GM21825 (cell line): ENCODE results near the gene CCDC88C.
"Not testable (repeated sequence)": the region's sequence is repeated elsewhere in the genome, so short reads cannot be mapped to it uniquely, and the experiment has no call there.

ENCODE experiments used
- ATAC-seq: cut with Tn5 transposase; IDR thresholded peaks from one replicate; pipeline ENCODE4 v1.9.1; 2021; ENCODE audit warnings: mild to moderate bottlenecking, moderate library complexity; ENCODE audit not compliant: unreplicated experiment

The CCDC88C gene

DNA sequence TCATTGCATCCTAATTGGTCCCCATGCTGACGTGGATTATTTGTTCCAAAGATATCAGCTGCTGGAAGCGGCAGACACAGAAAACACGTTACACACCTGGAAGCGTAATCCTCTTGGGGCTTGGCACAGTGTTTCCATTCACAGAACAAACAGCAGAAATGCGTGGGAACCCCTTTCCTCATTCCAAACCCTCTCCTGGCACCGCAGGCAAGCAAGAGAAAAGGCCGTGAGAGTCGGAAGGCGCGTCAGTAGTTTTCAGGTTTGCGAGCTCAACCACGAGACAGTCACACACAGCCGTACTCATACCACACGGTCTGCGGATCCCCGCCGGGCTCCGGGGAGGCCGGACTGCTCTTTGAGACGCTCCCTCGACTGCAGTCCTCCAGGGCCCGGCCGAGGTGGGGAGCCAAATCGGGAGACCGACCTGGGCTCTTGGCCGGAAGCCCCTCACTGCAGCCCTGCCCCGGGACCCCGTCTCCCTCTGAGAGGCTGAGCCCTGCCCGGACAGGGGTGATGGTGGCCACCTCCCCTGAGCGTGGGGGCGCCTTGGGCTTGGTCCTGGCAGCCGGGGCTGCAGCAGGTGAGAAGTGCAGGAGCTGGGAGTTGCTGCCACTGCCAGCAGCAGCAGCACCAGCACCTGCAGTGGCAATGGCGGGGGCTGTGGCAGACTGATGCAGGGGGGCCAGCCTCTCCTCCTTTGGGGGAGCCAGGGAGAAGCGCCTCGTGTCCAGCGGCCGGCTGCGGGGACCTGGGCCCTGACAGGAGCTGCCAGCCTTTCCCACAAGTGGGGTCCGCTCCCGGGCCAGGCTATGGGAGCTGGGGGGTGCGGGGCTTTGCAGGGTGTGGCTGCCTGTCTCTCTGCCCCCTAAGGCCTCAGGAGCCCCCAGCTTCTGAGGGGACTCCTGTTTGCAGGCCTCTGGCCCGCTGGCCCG, 145.0 kb downstream of the CCDC88C start:
- no peak for ATAC-seq

DNA sequence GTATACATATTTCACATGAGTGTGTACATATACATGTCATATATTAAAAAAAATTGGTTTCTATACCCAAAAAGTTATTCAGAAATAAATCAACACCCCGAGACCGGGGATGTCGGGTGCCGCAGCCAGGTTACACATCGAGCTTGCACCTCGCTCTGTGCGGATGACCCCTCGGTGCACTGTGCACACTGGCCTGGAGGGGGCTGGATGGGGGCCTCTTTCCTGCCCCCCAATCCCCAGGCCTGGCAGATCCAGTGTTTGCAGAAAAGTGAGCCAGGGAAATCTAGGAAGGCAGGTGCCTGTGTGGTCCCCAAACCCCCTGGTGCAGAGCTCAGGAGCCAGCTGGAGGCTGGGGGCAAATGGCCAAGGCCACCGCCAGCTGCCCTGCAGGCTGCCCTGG, 146.0 kb downstream of the CCDC88C start:
- ATAC-seq, result no peak

DNA sequence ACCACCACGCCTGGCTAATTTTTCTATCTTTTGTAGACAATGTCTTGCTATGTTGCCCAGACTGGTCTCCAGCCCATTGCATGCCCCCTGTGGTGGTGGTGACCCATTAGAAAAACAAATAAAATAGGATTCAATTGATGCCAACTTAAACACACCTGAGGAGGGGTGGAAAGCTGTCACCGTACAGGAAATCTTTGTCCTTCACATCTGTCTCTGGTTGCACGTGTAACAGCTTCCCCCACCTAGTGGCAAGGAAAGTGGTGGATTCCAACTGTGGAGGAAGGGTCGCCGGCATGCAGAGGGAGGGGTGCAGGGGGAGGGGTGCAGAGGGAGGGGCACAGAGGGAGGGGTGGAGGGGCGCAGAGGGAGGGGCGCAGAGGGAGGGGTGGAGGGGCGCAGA, 147.0 kb downstream of the CCDC88C start:
- ATAC-seq, result no peak

DNA sequence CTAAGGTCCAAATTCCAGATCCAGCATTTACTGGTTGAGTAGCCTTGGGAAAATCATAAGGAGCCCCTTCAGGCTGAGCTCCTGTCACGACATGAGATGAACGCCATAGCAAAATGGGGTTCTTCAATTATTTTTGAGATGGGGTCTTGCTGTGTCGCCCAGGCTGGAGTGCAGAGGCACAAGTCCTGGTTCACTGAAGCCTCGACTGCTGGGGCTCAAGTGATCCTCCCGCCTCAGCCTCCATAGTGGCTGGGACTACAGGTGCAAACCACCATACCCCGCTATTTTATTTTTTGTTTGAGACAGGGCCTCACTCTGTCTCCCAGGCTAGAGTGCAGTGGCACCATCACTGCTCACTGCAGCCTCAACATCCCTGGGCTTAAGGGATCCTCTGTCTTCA, 147.4 kb downstream of the CCDC88C start:
- no peak for ATAC-seq

DNA sequence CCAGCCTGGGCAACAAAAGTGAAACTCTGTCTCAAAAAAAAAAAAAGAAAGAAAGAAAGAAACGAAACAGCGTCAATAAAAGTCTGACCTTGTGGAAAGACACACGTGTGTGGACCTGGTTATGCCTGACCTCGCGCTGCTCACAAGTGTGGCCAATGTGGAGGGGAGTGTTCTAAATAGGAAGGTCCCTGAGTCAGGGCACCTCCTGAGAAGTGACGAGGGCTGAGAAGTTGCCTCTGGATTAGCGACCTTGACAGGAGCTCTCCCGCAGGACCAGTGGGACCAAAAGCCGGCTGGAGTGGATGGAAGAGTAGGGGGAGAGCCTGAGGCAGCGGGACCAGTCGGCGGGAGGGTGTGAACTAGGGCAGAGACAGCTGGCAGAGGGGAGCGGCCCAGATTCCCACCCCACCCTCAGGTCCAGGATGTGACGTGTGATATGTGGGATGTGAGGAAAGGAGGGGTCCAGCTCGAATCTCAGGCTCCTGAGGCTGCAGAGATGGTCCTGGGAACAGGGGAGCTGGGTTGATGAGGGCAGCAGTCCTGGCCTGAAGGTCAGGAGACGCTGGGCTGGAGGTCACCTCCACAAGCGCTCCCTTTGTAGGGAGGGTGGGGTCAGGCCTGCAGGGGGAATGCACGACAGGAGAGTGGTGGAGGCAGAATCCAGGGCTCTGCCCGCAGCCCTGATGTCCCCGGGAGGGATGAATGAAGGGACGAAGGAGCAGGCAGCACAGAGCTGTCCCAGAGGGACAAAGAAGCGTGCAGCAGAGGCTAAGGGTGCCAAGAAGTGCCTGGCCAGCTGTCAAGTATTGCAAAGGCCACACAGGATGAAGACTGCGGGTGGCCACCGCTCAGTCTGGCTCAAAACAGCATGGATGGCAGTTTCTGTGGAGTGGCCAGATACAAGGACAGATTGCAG, 148.3 kb downstream of the CCDC88C start:
- no peak for ATAC-seq

DNA sequence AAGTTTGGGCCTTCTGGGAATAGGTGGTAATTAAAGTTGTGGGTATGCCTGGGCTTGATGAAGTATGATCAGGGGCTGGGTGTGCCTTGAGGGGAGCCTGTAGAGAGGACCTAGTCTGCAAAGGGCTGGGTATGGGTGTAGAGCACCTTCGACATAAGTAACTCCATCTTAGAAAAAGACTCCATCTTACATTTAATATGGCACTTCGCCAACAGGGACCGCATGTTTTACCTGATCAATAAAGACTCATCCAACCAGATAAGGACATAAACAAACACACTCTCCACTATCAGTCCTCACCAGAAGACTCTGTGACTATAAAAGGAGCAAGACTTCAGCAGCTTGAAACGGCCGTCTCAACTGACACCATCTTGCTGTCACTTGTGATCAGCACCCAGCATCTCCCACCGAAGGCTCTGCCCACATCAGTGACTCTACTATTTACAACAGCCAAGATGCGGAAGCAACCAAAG, 149.6 kb downstream of the CCDC88C start:
- no peak for ATAC-seq

DNA sequence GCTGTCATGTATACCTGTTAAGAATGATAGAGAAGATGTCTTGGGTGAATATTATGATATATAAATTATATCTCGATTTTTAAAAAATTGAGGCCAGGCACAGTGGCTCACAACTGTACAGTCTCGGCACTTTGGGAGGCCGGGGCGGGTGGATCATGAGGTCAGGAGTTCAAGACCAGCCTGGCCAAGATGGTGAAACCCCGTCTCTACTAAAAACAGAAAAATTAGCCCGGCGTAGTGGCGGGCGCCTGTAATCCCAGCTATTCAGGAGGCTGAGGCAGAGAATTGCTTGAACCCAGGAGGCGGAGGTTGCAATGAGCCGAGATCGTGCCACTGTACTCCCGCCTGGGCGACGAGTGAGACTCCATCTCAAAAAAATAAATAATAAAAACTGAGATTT, 151.3 kb downstream of the CCDC88C start:
- ATAC-seq, result not testable (repeated sequence)

DNA sequence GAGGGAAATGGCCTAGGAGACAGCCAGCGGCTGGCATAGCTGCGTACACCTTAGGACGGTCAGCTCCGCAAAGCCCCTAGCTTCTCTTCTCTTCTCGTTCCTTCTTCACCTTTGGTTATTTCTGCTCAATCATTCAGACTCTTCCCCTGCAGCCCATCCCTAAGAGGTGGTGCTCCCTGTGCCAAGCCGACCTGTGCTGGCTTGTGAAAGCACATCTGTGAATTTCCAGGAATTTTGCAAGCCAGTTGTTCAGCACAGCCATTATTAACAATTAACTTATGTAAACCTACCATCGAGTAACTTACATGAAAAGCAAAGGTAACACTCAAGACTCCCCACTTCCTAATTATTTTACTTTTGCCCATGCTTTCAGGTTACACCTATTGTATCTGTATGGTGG, 152.2 kb downstream of the CCDC88C start:
- ATAC-seq, result no peak

DNA sequence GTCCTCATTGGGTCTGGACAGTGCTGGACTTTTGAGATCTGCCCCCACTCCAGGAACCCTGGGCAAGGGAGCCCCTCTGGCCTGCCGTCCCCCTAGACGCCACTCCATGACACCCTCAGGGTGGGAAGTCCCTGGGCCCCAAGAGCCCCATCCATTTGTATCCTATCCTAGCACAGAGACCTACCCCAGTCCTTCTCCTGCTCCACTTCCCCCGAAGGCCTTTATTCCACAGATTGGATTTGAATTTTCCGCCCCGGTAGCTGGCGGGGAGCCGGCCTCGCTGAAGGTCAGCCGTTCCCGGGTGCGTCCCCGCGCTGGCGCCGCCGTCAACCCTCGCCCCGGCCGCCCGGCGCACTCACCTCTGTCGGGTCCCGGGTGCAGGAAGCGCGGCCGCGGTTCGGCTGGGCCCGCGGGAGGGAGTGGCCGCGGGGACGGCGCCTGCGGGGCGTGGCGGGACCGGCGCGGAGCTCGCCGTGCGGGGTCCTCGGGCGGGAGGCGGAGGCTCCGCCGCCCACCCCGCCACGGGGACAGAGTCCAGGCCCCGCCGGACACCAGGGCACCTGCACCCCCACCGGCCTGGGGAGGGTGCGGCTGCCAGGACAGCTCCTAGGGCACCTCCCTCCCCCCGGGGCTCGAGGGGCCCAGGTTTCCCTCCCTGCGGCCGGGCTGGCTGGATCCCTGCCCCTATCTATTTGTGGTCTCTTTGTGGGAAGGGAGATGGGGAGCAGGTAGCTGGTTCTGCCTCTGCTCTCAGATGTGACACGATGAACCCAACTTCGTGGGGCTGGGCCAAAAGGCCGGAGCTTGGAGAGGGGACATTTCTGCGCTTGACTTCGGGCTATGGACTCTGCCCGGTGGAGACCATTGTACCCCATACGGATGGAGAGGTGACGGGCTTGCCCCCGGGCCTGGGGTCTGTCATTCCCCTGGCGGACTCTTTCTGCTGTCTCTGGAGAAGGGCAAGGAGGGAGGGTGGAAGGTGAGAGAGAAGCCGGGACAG, 153.2 kb downstream of the CCDC88C start:
- no peak for ATAC-seq

DNA sequence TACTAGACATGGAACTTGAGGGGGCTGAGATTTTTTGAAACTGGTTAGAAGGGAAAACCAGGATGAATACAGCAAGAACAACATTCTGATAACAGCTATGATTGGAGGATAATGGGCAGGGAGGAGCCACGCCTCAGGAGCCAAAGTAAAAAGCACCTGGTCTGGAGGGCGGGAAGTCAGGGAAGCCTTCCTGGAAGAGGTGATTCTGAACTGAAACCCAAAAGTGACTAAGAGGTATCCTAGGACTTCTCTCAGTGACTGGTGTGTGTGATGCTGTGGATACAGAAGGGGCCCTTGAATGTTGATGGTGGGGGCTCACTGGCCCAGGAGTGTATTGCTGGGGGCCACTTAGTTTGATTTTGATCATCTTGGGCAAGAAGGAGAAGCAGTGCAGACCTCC, 154.3 kb downstream of the CCDC88C start:
- no peak for ATAC-seq

DNA sequence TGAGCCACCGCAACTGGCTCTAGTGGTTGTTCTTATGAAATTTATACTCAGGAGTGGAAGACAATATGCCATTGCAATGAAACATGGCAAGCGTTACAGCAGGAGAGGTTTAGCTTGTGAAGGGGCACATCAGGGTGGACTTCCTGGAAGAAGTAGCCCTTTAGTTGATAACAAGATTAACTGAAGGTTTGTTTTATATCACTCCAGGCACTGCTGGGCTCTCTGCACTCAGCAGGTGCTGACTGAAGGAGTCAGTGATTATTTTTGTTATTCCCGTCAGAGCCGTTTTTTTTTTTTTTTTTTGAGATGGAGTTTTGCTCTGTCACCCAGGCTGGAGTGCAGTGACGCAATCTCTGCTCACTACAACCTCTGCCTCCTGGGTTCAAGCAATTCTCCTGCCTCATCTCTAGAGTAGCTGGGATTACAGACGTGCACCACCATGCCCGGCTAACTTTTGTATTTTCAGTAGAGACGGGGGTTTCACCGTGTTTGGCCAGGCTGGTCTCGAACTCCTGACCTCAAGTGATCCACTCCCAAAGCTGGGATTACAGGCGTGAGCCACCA, 155.6 kb downstream of the CCDC88C start:
- ATAC-seq, result no peak

DNA sequence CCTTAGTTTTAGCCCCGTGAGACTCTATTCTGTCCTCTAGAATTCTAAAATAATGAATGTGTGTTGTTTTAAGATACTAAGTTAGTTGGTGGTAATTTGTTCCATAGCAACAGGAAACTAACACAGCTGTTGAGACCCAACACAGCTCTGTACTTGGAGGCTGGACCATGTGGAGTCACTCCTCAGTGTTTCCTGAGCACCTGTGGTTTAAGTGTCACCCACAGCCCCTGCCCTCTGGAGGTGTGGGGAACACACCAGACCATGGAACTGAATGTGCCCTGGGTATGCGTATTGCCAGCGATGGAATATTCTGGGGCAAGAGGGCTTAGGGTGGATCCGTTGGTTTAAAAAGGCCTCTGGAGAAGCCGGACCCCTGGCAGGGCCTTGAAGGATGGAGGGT, 156.5 kb downstream of the CCDC88C start:
- ATAC-seq, result no peak

DNA sequence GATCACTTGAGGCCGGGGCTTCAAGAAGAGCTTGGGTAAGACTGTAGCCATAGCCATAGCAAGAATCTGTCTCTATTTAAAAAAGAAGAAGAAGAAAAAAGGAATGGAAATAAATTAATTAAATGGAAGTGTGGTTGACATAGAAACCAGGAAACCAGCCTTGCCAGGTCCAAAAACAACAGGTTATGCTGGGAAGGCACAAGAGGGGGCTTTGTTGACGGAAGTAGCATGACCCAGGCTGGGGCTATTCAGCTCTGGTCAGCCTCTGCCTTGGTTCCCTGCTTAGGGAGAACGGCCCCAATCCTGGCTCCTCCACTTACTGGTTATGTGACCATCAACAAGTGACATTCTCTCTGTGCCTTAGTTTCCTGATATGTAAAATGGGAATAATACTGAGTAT, 158.7 kb downstream of the CCDC88C start:
- ATAC-seq, result no peak

DNA sequence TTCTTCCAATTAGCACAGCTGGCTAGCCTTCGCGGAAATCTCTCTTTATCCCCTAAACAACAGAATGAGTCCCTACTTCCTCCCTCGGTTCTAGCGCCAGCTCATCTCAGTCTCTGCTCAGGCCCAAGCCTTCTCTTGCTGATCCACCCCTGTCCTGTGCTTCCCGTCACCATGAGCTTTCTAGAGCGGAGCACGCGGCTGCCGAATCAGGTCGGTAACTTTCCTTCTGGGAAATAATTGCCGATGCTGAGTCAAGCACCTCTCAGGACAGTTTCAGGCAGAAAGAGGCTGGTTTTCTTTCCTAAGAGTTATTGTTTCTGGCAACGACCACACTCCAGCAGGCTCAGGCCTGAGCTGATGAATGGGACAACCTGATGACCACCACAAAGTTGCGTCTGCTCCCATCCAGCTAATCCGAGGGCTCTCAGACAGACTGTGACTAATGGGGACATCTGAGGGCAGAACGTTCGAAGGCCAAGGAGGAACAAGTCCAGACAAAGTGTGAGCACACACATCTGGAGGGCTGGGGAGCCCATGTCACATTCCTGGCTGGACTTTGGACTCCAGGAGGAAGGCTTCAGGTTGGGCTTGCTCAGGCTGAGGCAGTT, 159.5 kb downstream of the CCDC88C start:
- ATAC-seq, result no peak

DNA sequence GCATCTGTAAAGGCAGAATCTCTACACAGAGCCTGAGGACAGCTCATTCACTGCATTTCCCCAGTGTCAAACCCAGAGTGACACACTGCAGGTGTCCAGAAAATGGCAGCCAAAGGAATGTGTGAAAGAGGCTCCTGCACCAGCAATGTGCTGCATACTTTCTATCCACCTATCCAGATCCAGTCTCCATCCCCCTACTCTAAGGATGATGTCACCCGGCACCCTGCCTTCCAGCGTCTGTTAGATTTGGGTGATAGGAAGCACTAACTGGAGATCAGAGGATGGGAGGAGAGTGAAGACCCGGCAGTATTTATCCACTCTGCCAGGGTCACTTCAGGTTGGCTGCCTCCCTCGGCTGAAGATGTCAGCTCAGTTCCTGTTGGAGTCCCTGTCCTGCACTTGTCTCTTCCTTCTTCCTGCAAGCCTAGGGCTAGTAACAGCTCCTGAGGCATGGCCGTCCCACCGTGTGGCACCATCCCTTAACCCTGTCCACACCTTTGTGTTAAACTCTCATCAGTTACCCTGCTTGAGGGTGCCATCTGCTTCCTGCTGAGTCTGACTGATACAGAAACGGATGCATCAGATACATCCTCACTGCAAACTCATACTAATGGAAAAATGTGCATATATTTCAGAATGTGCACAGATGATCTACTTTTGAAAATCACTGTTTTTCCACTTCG, 160.2 kb downstream of the CCDC88C start:
- no peak for ATAC-seq

DNA sequence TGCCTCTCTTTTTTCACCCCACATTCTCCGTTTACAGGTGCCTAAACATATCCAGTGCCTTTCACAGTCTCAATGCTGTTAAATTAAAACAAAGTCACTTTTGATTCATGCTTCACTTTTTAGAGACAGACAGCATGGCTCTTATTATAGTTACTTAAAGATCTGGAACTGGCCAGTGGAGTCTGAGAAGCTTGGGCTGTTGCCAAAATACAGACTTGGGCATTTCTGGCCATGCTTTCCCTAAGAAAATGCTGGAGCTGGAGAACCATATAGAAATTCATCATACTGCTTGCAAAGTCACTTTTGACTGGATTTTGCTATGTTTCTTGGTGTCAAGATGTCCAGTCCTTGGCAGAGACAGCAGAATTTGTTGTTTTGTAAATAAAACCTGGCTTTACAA, 161.0 kb downstream of the CCDC88C start:
- ATAC-seq, result no peak

DNA sequence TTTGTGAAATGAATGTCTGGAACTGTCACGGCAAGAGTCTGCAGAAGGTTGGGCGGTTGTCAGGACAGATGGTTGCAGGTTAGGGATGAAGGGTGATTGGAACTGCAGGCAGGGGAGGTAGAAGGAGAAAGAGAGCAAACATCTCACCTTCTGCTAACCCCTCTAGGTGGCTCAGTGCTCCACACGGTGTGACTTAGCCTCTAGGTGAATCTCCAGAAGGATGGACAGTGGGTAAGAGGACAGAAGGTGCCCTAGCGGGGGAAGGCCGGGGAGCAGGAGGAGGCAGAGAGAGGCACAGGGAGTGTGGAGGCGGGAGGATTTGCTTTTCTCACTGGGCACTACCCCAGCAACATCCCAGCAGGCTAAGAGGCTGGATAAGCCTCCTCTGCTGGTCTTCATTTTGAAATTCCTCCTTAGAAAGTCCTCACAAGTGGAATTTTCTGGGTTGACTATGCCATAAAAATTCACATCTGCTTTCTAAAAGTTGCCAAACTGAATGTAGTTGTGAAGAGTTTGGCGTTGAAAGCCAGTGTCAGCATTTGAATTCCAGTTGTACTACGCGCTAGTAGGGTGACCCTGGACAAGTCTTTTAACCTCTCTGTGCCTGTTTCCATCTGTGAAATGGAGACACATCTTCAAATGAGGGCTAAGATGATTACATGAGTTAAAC, 162.5 kb downstream of the CCDC88C start:
- ATAC-seq, result no peak

DNA sequence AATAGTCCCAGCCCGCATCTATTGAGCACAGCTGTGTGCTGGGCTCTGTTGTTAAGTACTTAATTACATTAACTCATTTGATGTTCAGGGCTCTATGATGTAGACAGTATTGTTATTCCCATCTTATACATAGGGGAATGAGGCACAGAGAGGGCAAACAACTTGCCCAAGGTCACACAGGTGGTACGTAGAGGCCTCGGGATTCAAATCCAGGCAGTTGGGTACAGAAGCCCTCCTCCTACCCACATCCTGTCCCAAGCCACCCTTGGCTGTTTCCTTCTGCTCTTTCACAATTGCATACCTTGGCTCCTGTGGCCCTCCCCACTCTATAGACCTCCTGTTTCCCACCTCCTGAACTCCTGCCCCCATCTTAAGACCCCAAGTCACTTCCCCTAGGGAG, 163.2 kb downstream of the CCDC88C start:
- ATAC-seq, result no peak
